Ovary (tissue), 9 donors: ENCODE data around the gene NUP93. TPM values are rescaled to one million over a fixed set of nuclear protein-coding genes. Genes with fewer than 3 reads are reported as not detected.

Experiments used
- DNase-seq, 5 donors: peaks; one replicate each; pipeline ENCODE4 v3.0.0-alpha.2; 2019 to 2020
- H3K27ac ChIP-seq, 2 donors: fragments of 200-600 bp; one replicate each; pipeline versions ENCODE4 v1.5.1 to v1.8.0; 2019 to 2022
- H3K27me3 ChIP-seq: fragments of 200-600 bp; one replicate; pipeline ENCODE4 v1.8.0; 2022
- H3K36me3 ChIP-seq: fragments of 200-600 bp; sonication (generic); one replicate; pipeline ENCODE4 v1.5.1; 2019
- H3K4me1 ChIP-seq: one replicate; pipeline ENCODE4 v1.8.1; 2013; ENCODE audit warnings: mild to moderate bottlenecking, moderate library complexity; ENCODE audit not compliant: insufficient read depth
- H3K4me3 ChIP-seq: fragments of 200-600 bp; sonication (generic); one replicate; pipeline ENCODE4 v1.5.1; 2017
- H3K9me3 ChIP-seq, 2 donors: fragments of 200-600 bp in 1 of 2; sonication (generic) in 1 of 2; one replicate each; pipeline versions ENCODE4 v1.5.1 to v1.8.1; 2013 to 2019; ENCODE audit warnings: mild to moderate bottlenecking in 1 of 2, moderate library complexity in 1 of 2
- EP300 ChIP-seq: sonication (generic); formaldehyde crosslinking; IDR thresholded peaks from one replicate; pipeline ENCODE4 v1.6.1; 2017; ENCODE audit warnings: antibody characterized with exemption
- POLR2A ChIP-seq: fragments of 450-650 bp; IDR thresholded peaks from one replicate; pipeline ENCODE4 v1.6.1; 2017; ENCODE audit warnings: antibody characterized with exemption, mild to moderate bottlenecking, moderate library complexity
- WGBS, 3 donors: extraction: QIAGEN DNeasy Blood & Tissue Kit in 1 of 3; methylation state at CpG; one replicate each; pipeline versions ENCODE4 v1.1.5 to v1.1.7; 2013 to 2017; 5-methylcytosine and 5-hydroxymethylcytosine counted together
- intact Hi-C, 4 donors: fragments of 100-400 bp; cut with DNase I; formaldehyde crosslinking; loops; one replicate each; pipeline versions ENCODE4 v1.11.0 to v1.15.1; 2022 to 2023
- polyA plus RNA-seq, 2 donors: library from polyadenylated mRNA; stranded (reverse); fragments of 200-250 nt in 1 of 2; fragments of 350-450 nt in 1 of 2; fragmentation: Illumina TruSeq in 1 of 2; extraction: RNeasy Lipid Tissue Mini Kit (QIAGEN cat#74804) in 1 of 2; gene quantifications; one replicate each; pipeline ENCODE4 v1.2.3, GENCODE V29; 2013 to 2014
- total RNA-seq, 7 donors: library from RNA; depleted of rRNA in 2 of 7; stranded (reverse); fragments of >200 nt in 2 of 7; fragmentation: NEBNext Ultra II Directional in 3 of 7; extraction: Animal tissue kit (Norgen Biotek cat#: 25700) in 3 of 7; gene quantifications; one replicate each; pipeline versions ENCODE4 v1.1.0 to v1.2.4, GENCODE V29; 2016 to 2023
- TF ChIP-seq, protein P1 (sequence below), 3 donors: fragments of 450-650 bp in 2 of 3; fragments of 200-600 bp in 1 of 3; IDR thresholded peaks; one replicate each; pipeline versions ENCODE4 v1.5.1 to v1.8.0; 2016 to 2022; ENCODE audit warnings: antibody characterized with exemption in 3 of 3, mild to moderate bottlenecking in 1 of 3
- donor health status: DM: no; HTN: no; CAD: no; lungs with moderate emphysema.
- donor health status: DM: no; HTN: no; CAD: no.
- donor health status: Bipolar disorder and iron deficiency.
- donor health status: DM: yes; HTN: yes; CAD: no.
- donor health status: DM: no; HTN: no; CAD: no.
- donor health status: DM: yes; HTN: yes; CAD: no.

NUP93 gene
- total and polyA plus RNA-seq, 9 donors: 24.1 to 53.9 (median 42.7) TPM

DNA sequence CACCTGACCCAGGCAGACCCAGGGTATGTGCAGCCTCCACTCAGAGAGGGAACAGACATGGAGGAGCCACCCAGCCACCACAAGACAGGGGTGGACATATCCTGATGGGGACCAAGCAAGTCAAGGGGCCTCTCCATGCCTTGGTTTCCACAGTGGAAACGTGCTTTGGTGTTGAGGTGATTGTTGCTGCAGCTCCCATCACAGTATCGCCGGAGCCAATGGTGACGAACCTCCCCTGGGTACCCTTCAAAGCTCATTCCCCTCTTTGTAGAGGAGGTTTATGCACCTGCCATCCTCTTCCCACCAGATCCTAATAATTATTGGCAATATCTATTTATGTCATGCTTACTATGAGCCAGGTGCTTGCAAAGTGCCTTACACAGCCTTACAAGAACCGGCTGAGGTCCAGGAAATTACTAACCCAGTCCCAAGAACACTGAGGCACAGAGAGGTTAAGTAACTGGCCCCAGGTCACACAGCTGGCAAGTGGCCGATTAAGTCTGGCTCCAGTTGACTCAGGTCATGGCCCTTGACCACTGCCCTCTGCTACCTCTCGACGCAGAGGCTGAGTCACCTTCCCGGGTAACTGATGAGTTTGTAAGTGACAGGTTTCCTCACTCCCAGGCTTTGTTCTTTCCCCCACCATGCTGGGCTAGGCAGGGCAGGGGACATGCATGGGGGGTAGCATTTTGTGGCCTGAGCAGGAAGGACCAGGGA, 155.7 kb downstream of the NUP93 start:
- DNase-seq: no peak
- Histone ChIP-seq H3K4me1 (no peaks in the 10 kb centered on the region), H3K36me3 (no peaks in the 10 kb centered on the region), H3K27ac (no peak overlapping the region), H3K4me3 (no peak overlapping the region), H3K27me3 (no peaks in the 10 kb centered on the region), H3K9me3 (no peaks in the 10 kb centered on the region)
- 82 to 83% (median 82%) methylated on average over 9 of the region's 9 CpGs for WGBS, 3 donors
- intact Hi-C loops: no loop called here
- TF ChIP-seq, protein P1, sequence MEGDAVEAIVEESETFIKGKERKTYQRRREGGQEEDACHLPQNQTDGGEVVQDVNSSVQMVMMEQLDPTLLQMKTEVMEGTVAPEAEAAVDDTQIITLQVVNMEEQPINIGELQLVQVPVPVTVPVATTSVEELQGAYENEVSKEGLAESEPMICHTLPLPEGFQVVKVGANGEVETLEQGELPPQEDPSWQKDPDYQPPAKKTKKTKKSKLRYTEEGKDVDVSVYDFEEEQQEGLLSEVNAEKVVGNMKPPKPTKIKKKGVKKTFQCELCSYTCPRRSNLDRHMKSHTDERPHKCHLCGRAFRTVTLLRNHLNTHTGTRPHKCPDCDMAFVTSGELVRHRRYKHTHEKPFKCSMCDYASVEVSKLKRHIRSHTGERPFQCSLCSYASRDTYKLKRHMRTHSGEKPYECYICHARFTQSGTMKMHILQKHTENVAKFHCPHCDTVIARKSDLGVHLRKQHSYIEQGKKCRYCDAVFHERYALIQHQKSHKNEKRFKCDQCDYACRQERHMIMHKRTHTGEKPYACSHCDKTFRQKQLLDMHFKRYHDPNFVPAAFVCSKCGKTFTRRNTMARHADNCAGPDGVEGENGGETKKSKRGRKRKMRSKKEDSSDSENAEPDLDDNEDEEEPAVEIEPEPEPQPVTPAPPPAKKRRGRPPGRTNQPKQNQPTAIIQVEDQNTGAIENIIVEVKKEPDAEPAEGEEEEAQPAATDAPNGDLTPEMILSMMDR (IDR thresholded peaks at IDR 0.05): no peak
- TF ChIP-seq POLR2A (no peak), EP300 (no peak)

DNA sequence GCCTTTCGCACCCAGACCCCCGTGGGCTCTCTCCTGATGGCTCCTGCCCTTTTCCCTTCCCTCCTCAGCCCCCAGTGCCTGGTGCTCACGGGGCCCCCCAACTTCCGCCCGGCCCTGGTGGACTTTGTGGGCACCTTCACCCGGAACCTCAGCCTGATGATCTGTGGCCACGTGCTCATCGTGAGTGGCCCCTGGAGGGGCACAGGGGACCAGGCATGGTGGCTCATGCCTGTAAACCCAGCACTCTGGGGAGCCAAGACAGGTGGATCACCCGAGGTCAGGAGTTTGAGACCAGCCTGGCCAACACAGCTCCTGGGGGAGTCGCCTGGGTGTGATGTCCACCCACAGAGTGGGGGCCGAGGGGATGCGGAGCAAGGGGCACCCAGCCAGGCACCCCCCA, 156.4 kb downstream of the NUP93 start:
- H3K4me3 ChIP-seq: no peak overlapping the region
- DNase-seq: no peak
- H3K36me3 ChIP-seq: no peaks in the 10 kb centered on the region
- no peak overlapping the region for H3K27ac ChIP-seq
- no peaks in the 10 kb centered on the region for H3K9me3 ChIP-seq
- intact Hi-C loops: no loop called here
- H3K27me3 ChIP-seq: no peaks in the 10 kb centered on the region
- H3K4me1 ChIP-seq: no peaks in the 10 kb centered on the region
- 83 to 90% (median 88%) methylated on average over 12 of the region's 12 CpGs for WGBS, 3 donors
- TF ChIP-seq POLR2A (no peak), EP300 (no peak)
- TF ChIP-seq, protein P1 (IDR thresholded peaks at IDR 0.05): no peak

DNA sequence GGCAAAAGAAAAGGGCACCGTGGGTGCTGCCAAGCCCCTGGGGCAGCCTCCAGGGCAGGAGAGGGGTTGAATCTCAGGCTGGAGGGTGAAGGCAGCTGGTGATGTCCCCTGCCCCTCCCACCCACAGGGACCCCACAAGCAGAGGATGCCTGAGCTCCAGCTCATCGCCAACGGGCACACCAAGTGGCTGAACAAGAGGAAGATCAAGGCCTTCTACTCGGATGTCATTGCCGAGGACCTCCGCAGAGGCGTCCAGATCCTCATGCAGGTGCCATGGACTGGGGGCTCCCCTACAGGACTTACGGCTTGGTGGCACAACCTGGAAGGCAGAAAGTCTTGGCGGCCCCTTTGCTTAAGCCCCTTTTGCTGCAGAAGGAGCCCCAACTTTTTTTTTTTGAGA, 156.9 kb downstream of the NUP93 start:
- Histone ChIP-seq H3K27me3 (no peaks in the 10 kb centered on the region), H3K27ac (no peak overlapping the region), H3K36me3 (no peaks in the 10 kb centered on the region), H3K4me1 (no peaks in the 10 kb centered on the region), H3K4me3 (no peak overlapping the region), H3K9me3 (no peaks in the 10 kb centered on the region)
- intact Hi-C loops: no loop called here
- no peak for DNase-seq
- 79 to 82% (median 79%) methylated on average over 9 of the region's 9 CpGs for WGBS, 3 donors
- TF ChIP-seq POLR2A (no peak), EP300 (no peak)
- TF ChIP-seq, protein P1 (IDR thresholded peaks at IDR 0.05): no peak

DNA sequence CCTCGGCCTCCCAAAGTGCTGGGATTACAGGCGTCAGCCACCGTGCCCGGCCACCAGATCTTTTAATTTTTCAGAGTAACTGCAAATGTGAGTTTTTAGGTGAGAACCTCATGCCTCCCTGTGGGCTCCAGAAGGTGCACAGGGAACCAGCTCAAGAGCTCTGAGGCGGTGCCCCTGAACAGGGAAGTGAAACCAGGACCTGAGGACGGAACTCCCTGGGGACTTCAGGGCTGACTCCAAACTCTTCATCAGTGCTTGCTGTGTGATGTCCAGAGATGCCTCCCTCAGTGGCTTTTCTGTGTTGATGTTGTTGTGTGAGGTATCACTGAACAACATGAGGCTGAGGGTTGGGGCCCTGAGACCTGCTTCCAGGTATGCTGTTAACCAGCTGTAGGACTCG, 158.9 kb downstream of the NUP93 start:
- Histone ChIP-seq H3K27ac (no peak overlapping the region), H3K36me3 (no peaks in the 10 kb centered on the region), H3K9me3 (no peaks in the 10 kb centered on the region), H3K4me3 (no peak overlapping the region), H3K4me1 (no peaks in the 10 kb centered on the region), H3K27me3 (no peaks in the 10 kb centered on the region)
- intact Hi-C loops: no loop called here
- TF ChIP-seq EP300 (no peak), POLR2A (no peak)
- TF ChIP-seq, protein P1 (IDR thresholded peaks at IDR 0.05): no peak
- 88 to 93% (median 91%) methylated on average over 6 to 7 of the region's 7 CpGs for WGBS, 3 donors
- DNase-seq: no peak
